ENCODE results near the gene FAM171A2. TPM values are rescaled to one million over a fixed set of nuclear protein-coding genes. Genes with fewer than 3 reads are reported as not detected.
"Not testable (repeated sequence)": the region's sequence is repeated elsewhere in the genome, so short reads cannot be mapped to it uniquely, and the experiment has no call there.

Gene FAM171A2
- total RNA-seq, 3 donors from 2014 or later = 0.12 to 1.3 (median 0.31) TPM

- Histone ChIP-seq H3K4me1 (ENCODE audit: low read depth) (no peaks in the 10 kb centered on the region), H3K4me3 (no peak overlapping the region), H3K36me3 (ENCODE audit: low read depth) (no peaks in the 10 kb centered on the region), H3K9me3 (no peaks in the 10 kb centered on the region)
- ATAC-seq (no peak), DNase-seq (no peak)
- intact Hi-C loops (cut with DNase I, micrococcal nuclease) = loop anchor here in 1 of 2 donors (10.0 kb wide), 1 partner anchor 120 kb away; the partner anchor contains the start of gene UBTF
- no peak for TF ChIP-seq CTCF (IDR thresholded peaks at IDR 0.05)
Observed at GRCh38 chr17:44334315-44334714, 29.3 kb downstream of the FAM171A2 start.

GRCh38 chr17:44333371-44333770 lies 30.3 kb downstream of the FAM171A2 start:
- ATAC-seq = peak; percentile 85
- H3K36me3 ChIP-seq (ENCODE audit: low read depth) = no peaks in the 10 kb centered on the region
- H3K4me3 ChIP-seq = no peak overlapping the region
- TF ChIP-seq CTCF (IDR thresholded peaks at IDR 0.05) = no peak
- H3K4me1 ChIP-seq (ENCODE audit: low read depth) = no peaks in the 10 kb centered on the region
- H3K9me3 ChIP-seq = no peaks in the 10 kb centered on the region
- DNase-seq = peak in 1 of 3 donors; percentile 59
- intact Hi-C loops (cut with DNase I, micrococcal nuclease) = loop anchor here in 1 of 2 donors (10.0 kb wide), 1 partner anchor 119 kb away; the partner anchor contains the start of gene UBTF

- H3K9me3 ChIP-seq = no peaks in the 10 kb centered on the region
- intact Hi-C loops (cut with DNase I, micrococcal nuclease) = loop anchor here in 1 of 2 donors (10.0 kb wide), 1 partner anchor 117 kb away; the partner anchor contains the start of gene UBTF
- peak; percentile 55 for ATAC-seq
- H3K4me1 ChIP-seq (ENCODE audit: low read depth) = peaks cover 6% of the 10 kb centered on the region
- no peaks in the 10 kb centered on the region for H3K36me3 ChIP-seq (ENCODE audit: low read depth)
- peak in 1 of 3 donors; percentile 91 for DNase-seq
- peak; percentile 57 for TF ChIP-seq CTCF (IDR thresholded peaks at IDR 0.05)
- H3K4me3 ChIP-seq = no peak overlapping the region
Observed at GRCh38 chr17:44331249-44331760, 32.3 kb downstream of the FAM171A2 start.

- H3K4me1 ChIP-seq (ENCODE audit: low read depth); ATAC-seq; H3K36me3 ChIP-seq (ENCODE audit: low read depth); DNase-seq; H3K4me3 ChIP-seq; H3K9me3 ChIP-seq: not testable (repeated sequence)
- intact Hi-C loops (cut with DNase I, micrococcal nuclease) = loop anchor here in 1 of 2 donors (10.0 kb wide), 1 partner anchor 115 kb away; the partner anchor contains the start of gene UBTF
Observed at GRCh38 chr17:44330263-44330662, 33.4 kb downstream of the FAM171A2 start.

GRCh38 chr17:44329516-44329915 lies 34.1 kb downstream of the FAM171A2 start:
- DNase-seq; H3K4me3 ChIP-seq; H3K4me1 ChIP-seq (ENCODE audit: low read depth); H3K9me3 ChIP-seq; H3K36me3 ChIP-seq (ENCODE audit: low read depth); ATAC-seq: not testable (repeated sequence)
- intact Hi-C loops (cut with DNase I, micrococcal nuclease) = loop anchor here in 1 of 2 donors (5.0 kb wide), 1 partner anchor 112 kb away; the partner anchor contains the start of gene UBTF

GRCh38 chr17:44327715-44328449 lies 35.8 kb downstream of the FAM171A2 start:
- Histone ChIP-seq H3K9me3 (no peaks in the 10 kb centered on the region), H3K4me1 (ENCODE audit: low read depth) (peaks cover 16% of the 10 kb centered on the region), H3K36me3 (ENCODE audit: low read depth) (peaks cover 4% of the 10 kb centered on the region), H3K4me3 (no peak overlapping the region)
- intact Hi-C loops (cut with DNase I, micrococcal nuclease) = loop anchor here in 1 of 2 donors (5.0 kb wide), 1 partner anchor 111 kb away; the partner anchor contains the start of gene UBTF
- no peak for TF ChIP-seq CTCF (IDR thresholded peaks at IDR 0.05)
- ATAC-seq = no peak
- no peak for DNase-seq

Measured in mucosa of descending colon (tissue), 3 donors.